BLaER1 (cell line): ENCODE measurements around the gene TNRC6C.

Experiments
- H3K27ac ChIP-seq: shearing (Covaris generic); formaldehyde crosslinking; 2 replicates; pipeline ENCODE4 v1.8.1; 2022
- H3K27me3 ChIP-seq: shearing (Covaris generic); formaldehyde crosslinking; 2 replicates; pipeline ENCODE4 v1.8.1; 2022
- H3K36me3 ChIP-seq: shearing (Covaris generic); formaldehyde crosslinking; 2 replicates; pipeline ENCODE4 v1.8.1; 2022
- H3K4me1 ChIP-seq: shearing (Covaris generic); formaldehyde crosslinking; 2 replicates; pipeline ENCODE4 v1.8.1; 2022
- H3K4me2 ChIP-seq: shearing (Covaris generic); formaldehyde crosslinking; 2 replicates; pipeline ENCODE4 v1.8.1; 2022
- H3K4me3 ChIP-seq: shearing (Covaris generic); formaldehyde crosslinking; 2 replicates; pipeline ENCODE4 v1.8.1; 2022
- H3K9ac ChIP-seq: shearing (Covaris generic); formaldehyde crosslinking; 2 replicates; pipeline ENCODE4 v1.8.1; 2022
- H3K9me3 ChIP-seq: shearing (Covaris generic); formaldehyde crosslinking; 2 replicates; pipeline ENCODE4 v1.8.1; 2022
- H4K20me1 ChIP-seq: shearing (Covaris generic); formaldehyde crosslinking; 2 replicates; pipeline ENCODE4 v1.8.1; 2022
- Cebpa-rat ChIP-seq: shearing (Covaris generic); IDR thresholded peaks from 2 replicates; pipeline ENCODE4 v1.8.1; 2022

Gene TNRC6C

DNA sequence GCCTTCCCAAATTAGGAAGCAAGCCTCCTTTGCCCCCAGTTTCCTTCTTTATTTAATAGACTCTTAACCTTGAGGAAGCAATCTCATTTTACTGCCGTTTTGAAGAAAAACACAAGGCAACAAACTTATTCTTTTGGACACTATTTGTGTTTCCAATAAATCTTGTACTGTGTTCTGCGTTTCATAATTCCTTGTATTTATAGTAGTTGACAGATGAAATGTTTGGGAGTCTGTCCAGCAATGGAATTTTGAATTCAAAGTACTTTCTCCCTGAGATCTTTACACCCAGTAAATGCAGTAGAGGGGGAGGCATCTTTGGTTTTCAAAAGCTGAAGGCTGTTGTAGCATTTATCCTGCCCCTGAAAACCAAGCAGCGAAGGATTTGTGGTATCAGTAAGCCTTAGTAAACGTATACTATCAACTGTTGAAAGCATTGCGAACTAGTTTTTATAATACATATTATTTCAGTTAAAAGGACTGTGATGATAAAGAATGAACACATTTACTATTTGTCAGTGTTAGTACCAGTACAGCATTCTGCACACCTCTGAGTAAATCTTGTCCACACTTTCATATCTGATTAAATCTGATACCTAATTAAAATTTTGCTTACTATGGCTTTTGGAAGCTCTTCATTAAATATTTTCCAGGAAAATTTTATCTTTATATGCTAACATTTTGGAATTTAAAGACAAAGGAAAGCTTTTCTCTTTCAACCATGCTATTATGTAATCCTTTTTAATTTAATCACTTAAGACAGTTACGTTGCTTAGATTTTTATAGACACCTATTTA lies 83.1 kb downstream of the TNRC6C start:
- Histone ChIP-seq H4K20me1 (0 out of 2 replicates have a peak, but pooled peaks cover 7% of the 10 kb centered on the region), H3K27ac (no peak overlapping the region), H3K4me1 (peaks cover 29% of the 10 kb centered on the region), H3K9ac (no peak overlapping the region), H3K27me3 (no peaks in the 10 kb centered on the region), H3K9me3 (peaks cover 8% of the 10 kb centered on the region), H3K4me2 (no peak overlapping the region), H3K4me3 (no peak overlapping the region), H3K36me3 (peaks cover 42% of the 10 kb centered on the region)
- no peak for TF ChIP-seq Cebpa-rat

DNA sequence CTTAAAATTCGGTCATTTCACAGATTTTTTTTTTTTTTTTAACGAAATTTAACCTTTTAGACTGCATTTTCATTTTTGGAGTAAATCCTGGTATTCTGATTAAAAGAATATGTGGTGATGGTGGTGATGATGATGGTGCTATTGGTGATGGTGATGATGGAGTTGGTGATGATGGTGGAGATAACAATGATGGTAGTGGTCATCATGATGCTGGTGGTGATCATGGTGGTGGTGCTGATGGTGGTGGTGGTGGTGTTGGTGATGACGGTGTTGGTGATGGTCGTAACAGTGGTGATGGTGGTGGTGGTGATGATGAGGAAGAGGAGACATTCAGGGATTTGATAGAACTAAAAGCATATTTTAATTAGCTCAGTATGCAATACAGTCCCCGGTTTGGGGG lies 84.0 kb downstream of the TNRC6C start:
- H4K20me1 ChIP-seq: 0 out of 2 replicates have a peak, but pooled peaks cover 7% of the 10 kb centered on the region
- peaks cover 35% of the 10 kb centered on the region for H3K36me3 ChIP-seq
- H3K4me3 ChIP-seq: no peak overlapping the region
- H3K27me3 ChIP-seq: no peaks in the 10 kb centered on the region
- peaks cover 8% of the 10 kb centered on the region for H3K9me3 ChIP-seq
- no peak for TF ChIP-seq Cebpa-rat
- H3K4me2 ChIP-seq: no peak overlapping the region
- H3K27ac ChIP-seq: no peak overlapping the region
- H3K4me1 ChIP-seq: peaks cover 29% of the 10 kb centered on the region
- no peak overlapping the region for H3K9ac ChIP-seq

DNA sequence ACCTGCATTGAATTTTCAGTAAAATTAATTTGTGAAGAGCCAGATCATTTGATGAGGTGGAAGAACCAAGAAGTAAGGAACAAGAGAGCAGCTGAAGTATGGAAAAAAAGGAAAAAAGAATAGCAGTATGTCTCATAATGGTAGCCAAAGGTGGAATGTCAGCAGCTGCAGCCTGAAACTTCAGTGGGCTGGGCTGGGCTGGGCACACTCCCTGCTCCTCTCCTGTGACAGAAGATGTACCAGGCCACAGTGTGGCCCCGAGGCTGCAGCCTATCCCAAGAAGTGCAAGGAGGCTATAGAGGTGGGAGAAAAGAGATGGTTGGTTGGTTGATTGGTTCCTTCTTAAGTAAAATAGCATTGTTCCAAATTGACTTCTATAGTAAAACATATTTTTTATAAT lies 84.5 kb downstream of the TNRC6C start:
- H3K27me3 ChIP-seq: no peaks in the 10 kb centered on the region
- H4K20me1 ChIP-seq: 0 out of 2 replicates have a peak, but pooled peaks cover 7% of the 10 kb centered on the region
- H3K27ac ChIP-seq: no peak overlapping the region
- TF ChIP-seq Cebpa-rat: no peak
- H3K4me3 ChIP-seq: no peak overlapping the region
- H3K9me3 ChIP-seq: peaks cover 8% of the 10 kb centered on the region
- H3K36me3 ChIP-seq: peaks cover 31% of the 10 kb centered on the region
- H3K4me2 ChIP-seq: no peak overlapping the region
- peaks cover 32% of the 10 kb centered on the region for H3K4me1 ChIP-seq
- H3K9ac ChIP-seq: no peak overlapping the region

DNA sequence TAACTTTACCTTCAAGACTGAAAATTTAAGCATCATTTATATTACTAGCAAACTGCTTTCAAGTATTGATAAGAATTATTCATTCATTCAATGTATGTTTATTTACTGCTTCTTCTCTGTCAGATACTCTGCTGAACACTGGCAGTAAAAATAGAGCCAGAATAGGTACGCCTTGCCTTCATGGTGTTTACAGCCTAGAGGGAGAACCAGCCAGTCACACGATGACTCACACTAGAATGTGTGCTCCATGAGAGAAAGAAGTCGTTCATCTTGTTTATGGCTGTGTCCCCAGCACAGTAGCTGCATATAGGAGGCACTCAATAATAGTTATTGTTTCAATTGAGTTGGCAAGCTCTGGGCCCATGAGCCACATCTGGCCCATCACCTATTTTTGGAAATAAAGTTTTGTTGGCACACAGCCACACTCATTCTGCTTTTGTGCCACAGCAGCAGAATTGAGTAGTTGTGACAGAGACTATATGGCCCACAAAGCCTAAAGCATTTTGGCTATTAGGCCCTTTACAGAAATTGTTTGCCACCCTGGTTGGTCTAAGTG lies 85.9 kb downstream of the TNRC6C start:
- Histone ChIP-seq H3K9ac (no peak overlapping the region), H3K27me3 (no peaks in the 10 kb centered on the region), H3K27ac (no peak overlapping the region), H4K20me1 (0 out of 2 replicates have a peak, but pooled peaks cover 7% of the 10 kb centered on the region), H3K4me3 (no peak overlapping the region), H3K9me3 (peaks cover 15% of the 10 kb centered on the region), H3K4me2 (no peak overlapping the region), H3K36me3 (peaks cover 39% of the 10 kb centered on the region), H3K4me1 (peaks cover 43% of the 10 kb centered on the region)
- no peak for TF ChIP-seq Cebpa-rat

DNA sequence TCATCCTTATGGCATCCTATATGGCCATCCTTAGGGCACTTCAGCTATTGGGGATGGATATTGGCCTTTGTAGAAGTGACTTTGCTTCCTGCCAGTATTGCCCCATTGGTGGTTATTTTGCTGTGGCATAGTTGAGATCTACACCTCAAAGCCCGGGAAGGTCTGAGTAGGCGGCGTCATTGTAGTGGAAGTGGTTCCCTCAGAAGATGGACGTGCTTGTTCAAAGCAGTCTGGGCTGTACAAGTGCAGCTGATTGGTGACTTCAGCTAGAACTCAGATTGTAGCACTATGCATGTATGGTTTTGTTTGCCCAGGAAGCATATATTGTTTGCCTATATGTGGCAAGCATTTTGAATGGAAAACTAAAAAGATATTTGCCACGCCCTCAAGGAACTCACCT lies 86.8 kb downstream of the TNRC6C start:
- H3K27me3 ChIP-seq: no peaks in the 10 kb centered on the region
- peaks cover 41% of the 10 kb centered on the region for H3K4me1 ChIP-seq
- H3K27ac ChIP-seq: no peak overlapping the region
- H3K4me2 ChIP-seq: no peak overlapping the region
- TF ChIP-seq Cebpa-rat: no peak
- H3K9me3 ChIP-seq: peaks cover 15% of the 10 kb centered on the region
- no peak overlapping the region for H3K9ac ChIP-seq
- H4K20me1 ChIP-seq: 0 out of 2 replicates have a peak, but pooled peaks cover 7% of the 10 kb centered on the region
- H3K36me3 ChIP-seq: peaks cover 44% of the 10 kb centered on the region
- no peak overlapping the region for H3K4me3 ChIP-seq

DNA sequence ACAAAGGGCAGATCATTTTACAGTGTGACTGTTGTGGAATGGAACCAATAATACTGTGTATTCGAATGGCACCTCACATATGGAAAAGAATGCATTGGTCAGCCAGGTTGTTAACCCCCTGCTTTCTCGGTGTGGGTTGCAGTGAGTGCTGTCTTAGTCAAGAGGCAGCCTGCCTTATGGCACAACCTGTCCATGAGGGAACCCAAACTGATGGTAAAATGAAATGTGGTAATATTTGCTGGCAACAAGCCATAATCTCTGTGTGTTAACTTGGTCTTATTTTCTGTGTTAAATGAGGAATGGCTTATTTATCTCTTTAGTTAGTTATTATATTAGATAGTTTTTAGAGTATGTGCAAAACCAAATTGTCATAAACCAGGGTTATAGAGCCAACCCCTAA lies 88.4 kb downstream of the TNRC6C start:
- Histone ChIP-seq H3K9me3 (peaks cover 15% of the 10 kb centered on the region), H3K4me1 (peaks cover 25% of the 10 kb centered on the region), H3K9ac (no peak overlapping the region), H3K4me2 (no peak overlapping the region), H3K27ac (no peak overlapping the region), H3K4me3 (no peak overlapping the region), H3K36me3 (peaks cover 53% of the 10 kb centered on the region), H3K27me3 (no peaks in the 10 kb centered on the region), H4K20me1 (no peaks in the 10 kb centered on the region)
- no peak for TF ChIP-seq Cebpa-rat

DNA sequence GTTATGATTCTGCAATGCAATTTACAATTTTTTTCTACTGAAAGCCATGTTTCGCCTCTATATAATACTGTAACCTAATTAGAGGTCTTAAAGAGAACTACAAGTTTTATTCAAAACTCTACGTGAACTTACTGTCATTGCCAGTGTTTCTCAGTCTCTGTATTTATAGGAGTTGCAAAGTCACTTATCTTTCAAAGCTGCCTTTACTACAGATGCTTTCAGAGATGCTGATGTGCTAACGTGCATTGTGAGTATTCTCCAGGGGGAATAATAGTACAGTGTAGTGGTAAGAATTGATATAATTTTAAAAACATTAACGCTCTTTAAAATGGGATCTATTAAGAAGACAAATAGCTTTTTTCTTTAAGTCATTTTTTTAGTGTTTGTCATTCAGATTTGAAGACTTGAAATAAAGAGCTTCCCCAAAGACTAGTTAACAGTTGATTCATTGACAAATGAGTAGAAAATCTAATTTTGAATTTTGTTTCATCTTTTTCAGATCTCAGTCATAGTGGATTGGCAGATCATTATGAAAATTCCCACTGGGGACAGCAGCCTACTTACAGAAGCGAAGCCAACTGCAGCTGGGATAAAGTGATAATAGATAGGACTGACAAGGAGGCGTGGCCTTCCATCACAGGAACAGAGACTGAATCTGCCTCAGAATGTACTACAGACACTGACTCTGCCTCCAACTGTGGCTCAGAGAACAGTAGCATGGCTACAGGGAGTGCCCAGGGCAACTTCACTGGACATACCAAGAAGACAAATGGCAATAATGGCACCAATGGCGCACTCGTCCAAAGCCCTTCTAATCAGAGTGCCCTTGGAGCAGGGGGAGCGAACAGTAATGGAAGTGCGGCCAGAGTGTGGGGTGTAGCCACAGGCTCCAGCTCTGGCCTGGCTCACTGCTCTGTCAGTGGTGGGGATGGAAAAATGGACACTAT lies 90.1 kb downstream of the TNRC6C start:
- Histone ChIP-seq H3K4me1 (peaks cover 20% of the 10 kb centered on the region), H3K9me3 (peaks cover 15% of the 10 kb centered on the region), H3K4me3 (no peak overlapping the region), H4K20me1 (no peaks in the 10 kb centered on the region), H3K4me2 (no peak overlapping the region), H3K36me3 (peaks cover 69% of the 10 kb centered on the region), H3K27me3 (no peaks in the 10 kb centered on the region), H3K9ac (no peak overlapping the region), H3K27ac (no peak overlapping the region)
- TF ChIP-seq Cebpa-rat: no peak

DNA sequence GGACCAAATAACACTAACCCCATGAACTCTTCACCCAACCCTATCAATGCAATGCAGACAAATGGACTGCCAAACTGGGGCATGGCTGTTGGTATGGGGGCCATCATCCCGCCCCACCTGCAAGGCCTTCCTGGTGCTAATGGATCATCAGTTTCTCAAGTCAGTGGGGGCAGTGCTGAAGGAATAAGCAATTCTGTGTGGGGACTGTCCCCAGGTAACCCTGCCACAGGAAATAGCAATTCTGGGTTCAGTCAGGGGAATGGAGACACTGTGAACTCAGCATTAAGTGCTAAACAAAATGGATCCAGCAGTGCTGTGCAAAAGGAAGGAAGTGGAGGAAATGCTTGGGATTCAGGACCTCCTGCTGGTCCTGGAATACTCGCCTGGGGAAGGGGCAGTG lies 91.1 kb downstream of the TNRC6C start:
- no peak overlapping the region for H3K4me2 ChIP-seq
- TF ChIP-seq Cebpa-rat: no peak
- peaks cover 14% of the 10 kb centered on the region for H3K4me1 ChIP-seq
- H3K27me3 ChIP-seq: no peaks in the 10 kb centered on the region
- peaks cover 15% of the 10 kb centered on the region for H3K9me3 ChIP-seq
- H3K36me3 ChIP-seq: peaks cover 74% of the 10 kb centered on the region
- no peak overlapping the region for H3K9ac ChIP-seq
- no peaks in the 10 kb centered on the region for H4K20me1 ChIP-seq
- no peak overlapping the region for H3K27ac ChIP-seq
- H3K4me3 ChIP-seq: no peak overlapping the region

DNA sequence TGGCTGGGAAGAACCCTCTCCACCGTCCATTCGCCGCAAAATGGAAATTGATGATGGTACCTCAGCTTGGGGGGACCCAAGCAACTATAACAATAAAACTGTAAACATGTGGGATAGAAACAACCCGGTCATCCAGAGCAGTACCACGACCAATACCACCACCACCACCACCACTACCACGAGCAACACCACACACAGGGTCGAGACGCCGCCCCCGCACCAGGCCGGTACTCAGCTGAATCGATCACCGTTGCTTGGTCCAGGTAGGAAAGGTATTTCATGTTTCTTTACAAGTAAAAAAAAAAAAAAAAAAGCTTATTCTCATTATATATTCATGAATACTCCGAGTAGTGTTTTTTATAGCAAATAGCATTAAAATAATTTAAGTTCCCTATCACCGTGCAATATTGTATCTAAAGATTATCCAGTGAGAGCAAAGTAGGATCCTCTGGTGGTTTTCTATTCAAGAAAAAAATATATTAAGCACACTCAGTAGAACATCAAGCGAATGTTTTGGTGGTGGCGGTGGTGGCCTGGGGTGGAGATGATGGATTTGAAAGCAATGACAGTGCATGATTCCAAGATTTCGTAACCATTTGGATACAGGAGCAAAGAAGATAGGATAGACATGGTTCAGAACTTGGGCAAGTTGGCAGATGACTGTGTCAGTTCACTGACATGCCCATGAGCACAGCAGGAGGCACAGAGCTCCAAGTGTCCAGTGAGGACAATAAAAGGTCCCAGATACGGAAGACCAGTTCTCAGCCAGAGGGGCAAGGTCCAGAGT lies 92.9 kb downstream of the TNRC6C start:
- Histone ChIP-seq H3K27me3 (no peaks in the 10 kb centered on the region), H3K4me1 (peaks cover 20% of the 10 kb centered on the region), H3K4me2 (no peak overlapping the region), H3K36me3 (peaks cover 75% of the 10 kb centered on the region), H4K20me1 (no peaks in the 10 kb centered on the region), H3K9ac (no peak overlapping the region), H3K27ac (no peak overlapping the region), H3K9me3 (peaks cover 17% of the 10 kb centered on the region), H3K4me3 (no peak overlapping the region)
- no peak for TF ChIP-seq Cebpa-rat
